Common myeloid progenitor, CD34-positive (primary cell): Measurements from ENCODE around the gene MEG3.

Source experiments
- CTCF ChIA-PET: fragments of 350-600 bp; sonication (Branson Sonifier 250); formaldehyde crosslinking; loops from one replicate; lab custom pipeline; 2021; ENCODE audit warnings: antibody characterized with exemption; lab: Charles Lee
- POLR2A ChIA-PET: fragments of 350-600 bp; sonication (Branson Sonifier 250); formaldehyde crosslinking; loops from one replicate; lab custom pipeline; 2021; ENCODE audit warnings: antibody characterized with exemption; lab: Charles Lee
- DNase-seq, 3 donors: peaks; one replicate each; pipeline versions ENCODE4 v3.0.0 to v3.0.0-alpha.2; 2013
- H3K27ac ChIP-seq, 2 experiments: 1 replicate in 1 of 2; 2 replicates in 1 of 2; pipeline ENCODE4 v1.7.0; 2013; ENCODE audit warnings: inconsistent platforms in 2 of 2, low read length in 2 of 2, mild to moderate bottlenecking in 2 of 2, low read depth in 1 of 2, moderate library complexity in 1 of 2; ENCODE audit not compliant: severe bottlenecking in 2 of 2, insufficient read depth in 1 of 2, poor library complexity in 1 of 2
- H3K27me3 ChIP-seq, 5 experiments: replicated peaks in 2 of 5; 1 replicate in 3 of 5; 2 replicates in 2 of 5; pipeline versions ENCODE4 v1.6.1 to v1.7.0; 2013; ENCODE audit warnings: low read length in 4 of 5, mild to moderate bottlenecking in 2 of 5, moderate library complexity in 2 of 5, inconsistent platforms in 1 of 5; ENCODE audit not compliant: insufficient read depth in 5 of 5, control insufficient read depth in 4 of 5
- H3K36me3 ChIP-seq, 4 experiments: 1 replicate in 2 of 4; 2 replicates in 2 of 4; pipeline versions ENCODE4 v1.6.1 to v1.7.0; 2013; ENCODE audit warnings: low read length in 3 of 4, control low read depth in 1 of 4, mild to moderate bottlenecking in 1 of 4; ENCODE audit not compliant: control insufficient read depth in 4 of 4, insufficient read depth in 4 of 4
- H3K4me1 ChIP-seq, 4 experiments: 1 replicate in 3 of 4; 2 replicates in 1 of 4; pipeline versions ENCODE4 v1.6.1 to v1.7.1; 2013; ENCODE audit warnings: low read length in 3 of 4, mild to moderate bottlenecking in 3 of 4, control low read depth in 1 of 4, inconsistent platforms in 1 of 4, moderate library complexity in 1 of 4; ENCODE audit not compliant: control insufficient read depth in 4 of 4, insufficient read depth in 4 of 4; ENCODE audit errors: control extremely low read depth in 1 of 4
- H3K4me3 ChIP-seq, 7 experiments: 1 replicate in 4 of 7; 2 replicates in 3 of 7; pipeline versions ENCODE4 v1.5.1 to v1.7.0; 2013; ENCODE audit warnings: mild to moderate bottlenecking in 7 of 7, low read length in 6 of 7, moderate library complexity in 6 of 7, inconsistent platforms in 2 of 7, low read depth in 2 of 7, control low read depth in 1 of 7; ENCODE audit not compliant: insufficient read depth in 4 of 7, control insufficient read depth in 1 of 7; ENCODE audit errors: extremely low read depth in 1 of 7
- H3K9me3 ChIP-seq, 5 experiments: 1 replicate in 4 of 5; 2 replicates in 1 of 5; pipeline versions ENCODE4 v1.6.1 to v1.7.1; 2013; ENCODE audit warnings: low read length in 4 of 5, mild to moderate bottlenecking in 2 of 5, inconsistent platforms in 1 of 5, low read depth in 1 of 5, moderate library complexity in 1 of 5; ENCODE audit not compliant: control insufficient read depth in 4 of 5, insufficient read depth in 2 of 5; ENCODE audit errors: control extremely low read depth in 1 of 5
- WGBS: methylation state at CpG from one replicate; pipeline ENCODE4 v1.1.5; 2013; ENCODE audit not compliant: insufficient coverage; 5-methylcytosine and 5-hydroxymethylcytosine counted together

The MEG3 gene

DNA sequence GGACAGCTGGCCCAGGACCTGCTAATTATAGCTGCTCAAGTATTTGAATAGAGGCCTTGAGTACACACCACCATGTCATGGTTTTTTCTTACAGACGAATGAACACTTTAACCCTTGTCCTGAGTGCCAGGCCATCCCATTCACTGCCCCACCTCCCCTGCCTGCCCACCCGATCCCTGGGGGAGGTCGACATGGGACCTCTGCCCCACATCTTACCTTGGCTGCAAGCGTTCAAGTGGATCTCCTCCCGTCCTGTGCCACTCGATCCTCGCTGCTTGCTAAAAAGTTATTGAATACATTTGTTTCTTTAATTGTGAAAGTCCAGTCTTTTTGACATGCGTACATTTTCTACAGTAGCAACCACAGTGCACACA lies 67.3 kb downstream of the MEG3 start:
- H3K4me1 ChIP-seq, result peaks cover 0 to 7% (median 0%) of the 10 kb centered on the region in 4 experiments
- 97% methylated on average over 8 of the region's 8 CpGs for WGBS
- no peaks in the 10 kb centered on the region for H3K9me3 ChIP-seq
- no peak overlapping the region for H3K4me3 ChIP-seq
- H3K27ac ChIP-seq, result no peak overlapping the region
- H3K27me3 ChIP-seq, result no peaks in the 10 kb centered on the region
- peaks cover 0 to 2% (median 0%) of the 10 kb centered on the region in 4 experiments for H3K36me3 ChIP-seq
- ChIA-PET POLR2A (no interaction called here), CTCF (no interaction called here)
- no peak for DNase-seq

DNA sequence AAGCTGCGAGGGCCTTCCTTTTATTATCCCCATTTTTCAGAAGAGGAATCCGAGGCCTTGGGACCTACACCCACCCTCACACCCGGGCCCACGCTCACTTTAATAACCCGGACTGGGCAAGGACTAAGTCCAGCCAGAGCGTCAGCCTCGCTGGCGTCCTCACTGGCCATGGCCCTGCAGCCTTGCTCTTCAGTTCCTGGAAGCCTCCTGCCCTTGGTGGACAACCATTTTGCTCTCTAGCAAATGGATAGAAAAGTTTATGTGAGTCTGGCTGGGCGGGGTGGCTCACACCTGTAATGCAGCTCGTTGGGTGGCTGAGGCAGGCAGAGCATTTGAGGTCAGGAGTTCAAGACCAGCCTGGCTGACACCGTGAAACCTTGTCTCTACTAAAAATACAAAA lies 67.8 kb downstream of the MEG3 start:
- Histone ChIP-seq H3K4me1 (peaks cover 0 to 12% (median under 1%) of the 10 kb centered on the region in 4 experiments), H3K36me3 (peaks cover 0 to 2% (median 0%) of the 10 kb centered on the region in 4 experiments), H3K9me3 (no peaks in the 10 kb centered on the region), H3K27me3 (no peaks in the 10 kb centered on the region), H3K27ac (no peak overlapping the region), H3K4me3 (no peak overlapping the region)
- POLR2A ChIA-PET, result no interaction called here
- DNase-seq, result no peak
- CTCF ChIA-PET, result no interaction called here
- 98% methylated on average over 10 of the region's 11 CpGs for WGBS

DNA sequence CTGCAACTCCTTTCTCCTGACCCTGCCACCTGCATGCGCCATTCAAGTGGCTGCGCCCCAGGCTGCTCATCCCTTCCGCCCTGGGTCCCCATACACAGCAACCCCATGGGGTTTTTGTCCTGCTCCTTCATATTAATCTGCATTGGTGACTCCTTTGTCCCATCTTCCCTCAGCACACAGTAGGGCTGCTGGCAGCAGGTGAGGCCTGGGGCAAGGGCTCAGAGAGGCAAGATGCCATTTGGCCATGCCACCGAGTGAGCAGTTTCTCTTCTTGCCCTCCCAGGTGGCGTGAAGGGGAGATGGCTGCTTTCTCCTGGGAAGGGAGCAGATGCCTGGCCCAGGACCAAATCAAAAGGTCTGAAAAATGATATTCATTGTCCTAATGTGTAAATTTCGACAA lies 68.5 kb downstream of the MEG3 start:
- H3K36me3 ChIP-seq, result peaks cover 0 to 2% (median 0%) of the 10 kb centered on the region in 4 experiments
- no peaks in the 10 kb centered on the region for H3K27me3 ChIP-seq
- WGBS, result 93% methylated on average over 5 of the region's 6 CpGs
- POLR2A ChIA-PET, result no interaction called here
- H3K27ac ChIP-seq, result no peak overlapping the region
- CTCF ChIA-PET, result no interaction called here
- no peaks in the 10 kb centered on the region for H3K9me3 ChIP-seq
- peaks cover 0 to 19% (median 7%) of the 10 kb centered on the region in 4 experiments for H3K4me1 ChIP-seq
- no peak overlapping the region for H3K4me3 ChIP-seq
- DNase-seq, result no peak

DNA sequence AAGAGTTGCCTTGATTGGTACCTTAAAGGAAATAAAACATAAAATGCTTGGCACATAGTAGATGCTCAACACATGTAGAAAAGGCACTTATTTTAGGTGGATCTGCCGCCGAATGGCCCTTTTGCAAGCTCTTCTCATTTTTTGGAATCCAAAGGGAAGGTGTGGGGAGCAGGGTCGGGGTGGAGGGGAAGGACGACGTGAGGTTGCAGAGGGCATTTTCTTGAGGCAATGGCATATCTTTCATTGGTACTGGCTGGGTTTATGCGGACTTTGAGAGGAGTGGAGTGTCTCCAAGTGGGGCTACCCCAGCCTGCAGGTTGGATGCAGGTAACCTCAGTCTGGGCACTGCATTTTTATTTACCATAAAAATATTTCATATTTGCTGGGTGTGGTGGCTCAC lies 69.5 kb downstream of the MEG3 start:
- ChIA-PET CTCF (no interaction called here), POLR2A (no interaction called here)
- Histone ChIP-seq H3K27ac (no peak overlapping the region), H3K9me3 (no peaks in the 10 kb centered on the region), H3K36me3 (no peaks in the 10 kb centered on the region), H3K27me3 (no peaks in the 10 kb centered on the region), H3K4me3 (no peak overlapping the region), H3K4me1 (peaks cover 0 to 29% (median 17%) of the 10 kb centered on the region in 4 experiments)
- no peak for DNase-seq
- 100% methylated on average over 6 of the region's 6 CpGs for WGBS

DNA sequence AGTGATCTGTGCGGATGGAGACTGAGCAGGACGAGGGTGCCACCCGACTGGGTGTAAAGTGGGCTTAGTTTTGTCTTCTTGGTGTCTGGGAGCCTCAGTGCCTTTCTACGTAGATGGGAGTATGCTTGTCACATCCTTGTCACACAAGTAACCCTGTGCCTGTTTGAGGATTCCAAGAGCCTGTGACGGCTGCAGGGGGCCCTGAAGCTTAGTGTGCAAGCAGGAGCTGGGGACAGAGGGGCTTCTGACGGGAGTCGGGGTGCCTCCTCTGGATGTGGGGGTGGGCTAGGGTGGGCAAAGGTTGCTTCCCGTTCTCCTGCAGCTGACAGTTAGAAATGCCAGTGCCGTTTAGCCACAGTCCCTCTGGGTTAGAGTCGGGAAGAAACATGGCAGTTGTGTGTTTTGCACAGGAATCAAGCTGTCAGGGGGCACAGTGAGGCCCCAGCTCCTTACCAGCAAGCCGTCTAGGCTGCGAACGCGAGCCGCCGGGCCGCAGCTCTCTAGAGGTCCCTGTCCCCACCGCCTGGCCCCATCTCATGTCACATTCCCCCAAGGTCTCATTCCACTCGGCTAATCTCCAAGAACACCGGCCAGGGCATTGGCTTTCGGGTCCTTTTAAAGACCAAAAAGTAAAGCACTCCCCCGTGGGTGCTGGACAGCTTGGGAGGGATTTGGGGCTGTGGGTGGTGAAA lies 70.6 kb downstream of the MEG3 start:
- Histone ChIP-seq H3K27me3 (no peaks in the 10 kb centered on the region), H3K27ac (no peak overlapping the region), H3K9me3 (no peaks in the 10 kb centered on the region), H3K36me3 (no peaks in the 10 kb centered on the region), H3K4me1 (peaks cover 0 to 38% (median 23%) of the 10 kb centered on the region in 4 experiments), H3K4me3 (no peak overlapping the region)
- no peak for DNase-seq
- CTCF ChIA-PET, result no interaction called here
- WGBS, result 75% methylated on average over 16 of the region's 22 CpGs
- POLR2A ChIA-PET, result no interaction called here

DNA sequence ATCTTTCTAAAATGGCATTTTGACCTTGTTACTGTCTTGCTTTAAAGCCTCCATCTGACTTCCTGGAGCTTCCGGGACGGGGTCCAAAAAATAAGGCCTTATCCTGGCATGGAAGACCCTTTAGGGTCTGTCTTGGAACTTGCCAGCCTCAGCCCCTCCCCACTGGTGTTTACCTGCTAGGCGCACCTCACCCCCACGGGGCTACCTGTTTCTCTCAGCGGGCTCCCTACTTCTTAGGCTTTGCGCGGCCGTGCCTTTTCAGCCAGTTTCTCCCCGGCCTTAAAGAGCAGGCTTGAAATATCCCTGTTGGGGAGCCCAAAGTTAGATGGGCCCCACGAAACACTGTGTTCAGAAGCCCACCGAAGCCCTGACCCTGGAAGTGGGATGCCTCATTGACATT lies 72.5 kb downstream of the MEG3 start:
- ChIA-PET CTCF (interaction anchor here (1.2 to 1.7 kb wide), 3 partner anchors 11 to 730 kb away, joined by 3 to 5 read pairs (median 4); no protein-coding TSS in a partner anchor), POLR2A (no interaction called here)
- 70% methylated on average over 11 of the region's 11 CpGs for WGBS
- no peaks in the 10 kb centered on the region for H3K27me3 ChIP-seq
- no peak for DNase-seq
- H3K4me1 ChIP-seq, result peaks cover 0 to 38% (median 23%) of the 10 kb centered on the region in 4 experiments
- no peaks in the 10 kb centered on the region for H3K9me3 ChIP-seq
- H3K36me3 ChIP-seq, result no peaks in the 10 kb centered on the region
- no peak overlapping the region for H3K27ac ChIP-seq
- no peak overlapping the region for H3K4me3 ChIP-seq
